SK-N-SH (cell line): ENCODE data around the gene SEMA3A. TPM values are rescaled to one million over a fixed set of nuclear protein-coding genes. Genes with fewer than 3 reads are reported as not detected.

ENCODE experiments used
- CTCF ChIA-PET: fragments of 300-600, 350-600 bp; formaldehyde crosslinking; extraction: SDS; loops from one replicate; lab custom pipeline; 2021; lab: Yijun Ruan, JAX
- POLR2A ChIA-PET: fragments of 350-600 bp; sonication (Branson Sonifier 250); formaldehyde crosslinking; extraction: SDS; loops from one replicate; lab custom pipeline; 2020; ENCODE audit warnings: antibody characterized with exemption, inconsistent platforms; lab: Yijun Ruan, JAX
- DNase-seq: peaks from one replicate; pipeline ENCODE4 v3.0.0; 2012
- H2AFZ ChIP-seq: fragments of 200-600 bp; sonication (generic); 2 replicates; pipeline ENCODE4 v1.8.1; 2016; ENCODE audit warnings: antibody characterized with exemption, mild to moderate bottlenecking, low read depth
- H3F3A ChIP-seq: fragments of 200-600 bp; sonication (generic); replicated peaks from 2 replicates; pipeline ENCODE3; 2016; ENCODE audit warnings: antibody characterized with exemption, mild to moderate bottlenecking; ENCODE audit not compliant: insufficient read depth
- H3K27ac ChIP-seq, 2 experiments: fragments of 200-500 bp in 1 of 2; fragments of 200-600 bp in 1 of 2; sonication (Bioruptor generic) in 1 of 2; sonication (generic), shearing (Covaris generic) in 1 of 2; 2 replicates each; pipeline versions ENCODE4 v1.5.1 to v1.6.1; 2014 to 2016; ENCODE audit warnings: low read depth in 2 of 2, inconsistent platforms in 1 of 2, low read length in 1 of 2, mild to moderate bottlenecking in 1 of 2, mixed read lengths in 1 of 2
- H3K27me3 ChIP-seq: fragments of 200-600 bp; sonication (generic), shearing (Covaris generic); 2 replicates; pipeline ENCODE4 v1.6.1; 2016; ENCODE audit warnings: mixed run types; ENCODE audit not compliant: insufficient read depth
- H3K36me3 ChIP-seq, 2 experiments: fragments of 200-500 bp in 1 of 2; fragments of 200-600 bp in 1 of 2; sonication (Bioruptor generic) in 1 of 2; sonication (generic) in 1 of 2; replicated peaks in 1 of 2; 2 replicates each; pipeline versions ENCODE3 to v1.5.1; 2014 to 2016; ENCODE audit warnings: low read length in 1 of 2, mild to moderate bottlenecking in 1 of 2; ENCODE audit not compliant: insufficient read depth in 2 of 2, control insufficient read depth in 1 of 2
- H3K4me1 ChIP-seq, 2 experiments: fragments of 200-500 bp in 1 of 2; fragments of 200-600 bp in 1 of 2; sonication (Bioruptor generic) in 1 of 2; sonication (generic), shearing (Covaris generic) in 1 of 2; 2 replicates each; pipeline versions ENCODE4 v1.5.1 to v1.6.1; 2014 to 2016; ENCODE audit warnings: low read depth in 1 of 2, low read length in 1 of 2, mixed run types in 1 of 2; ENCODE audit not compliant: insufficient read depth in 2 of 2, control insufficient read depth in 1 of 2
- H3K4me2 ChIP-seq: fragments of 200-600 bp; sonication (generic), shearing (Covaris generic); 2 replicates; pipeline ENCODE4 v1.6.1; 2017; ENCODE audit warnings: mixed run types
- H3K4me3 ChIP-seq, 2 experiments: fragments of 200-500 bp in 1 of 2; fragments of 200-600 bp in 1 of 2; sonication (Bioruptor generic) in 1 of 2; sonication (generic), shearing (Covaris generic) in 1 of 2; 2 replicates each; pipeline versions ENCODE4 v1.5.1 to v1.8.1; 2014 to 2016; ENCODE audit warnings: low read depth in 2 of 2, inconsistent platforms in 1 of 2, low read length in 1 of 2, mild to moderate bottlenecking in 1 of 2, mixed read lengths in 1 of 2, moderate library complexity in 1 of 2
- H3K79me2 ChIP-seq: fragments of 200-600 bp; sonication (generic); 2 replicates; pipeline ENCODE4 v1.8.1; 2017; ENCODE audit warnings: mild to moderate bottlenecking; ENCODE audit not compliant: insufficient read depth
- H3K9ac ChIP-seq: fragments of 200-600 bp; sonication (generic); 2 replicates; pipeline ENCODE4 v1.6.1; 2017; ENCODE audit warnings: mixed run types
- H3K9me2 ChIP-seq: fragments of 200-600 bp; sonication (generic); 2 replicates; pipeline ENCODE4 v1.6.1; 2017; ENCODE audit warnings: mixed run types
- H3K9me3 ChIP-seq: fragments of 200-600 bp; sonication (generic); 2 replicates; pipeline ENCODE4 v1.6.1; 2017; ENCODE audit warnings: mixed run types, mild to moderate bottlenecking, moderate library complexity
- H4K20me1 ChIP-seq: fragments of 200-600 bp; sonication (generic); 2 replicates; pipeline ENCODE4 v1.6.1; 2017; ENCODE audit warnings: mild to moderate bottlenecking, mixed run types; ENCODE audit not compliant: insufficient read depth
- CTCF ChIP-seq: fragments of 200-600 bp; sonication (generic); IDR thresholded peaks from 2 replicates; pipeline ENCODE4 v1.6.1; 2017; ENCODE audit warnings: antibody characterized with exemption, mild to moderate bottlenecking, moderate library complexity
- FOSL2 ChIP-seq: IDR thresholded peaks from 2 replicates; pipeline ENCODE4 v1.4.0; 2012; ENCODE audit warnings: low read depth, mild to moderate bottlenecking, moderate library complexity, borderline replicate concordance
- FOXJ3 ChIP-seq: sonication (generic); formaldehyde crosslinking; IDR thresholded peaks from 2 replicates; pipeline ENCODE4 v1.5.1; 2020; ENCODE audit warnings: mild to moderate bottlenecking, missing genetic modification reagents
- JUND ChIP-seq: IDR thresholded peaks from 2 replicates; pipeline ENCODE4 v1.4.0; 2012
- RAD21 ChIP-seq: IDR thresholded peaks from 2 replicates; pipeline ENCODE4 v1.6.1; 2012; ENCODE audit warnings: mild to moderate bottlenecking, low read length
- RCOR1 ChIP-seq: fragments of 150-350 bp; IDR thresholded peaks from 2 replicates; pipeline ENCODE4 v1.6.1; 2017; ENCODE audit warnings: antibody characterized with exemption, low read length
- REST ChIP-seq: IDR thresholded peaks from 2 replicates; pipeline ENCODE4 v1.6.1; 2012; ENCODE audit warnings: mild to moderate bottlenecking, low read depth, low read length, moderate library complexity
- RXRA ChIP-seq: IDR thresholded peaks from 2 replicates; pipeline ENCODE4 v1.4.0; 2012; ENCODE audit warnings: low read depth, mild to moderate bottlenecking, borderline replicate concordance
- SMC3 ChIP-seq: IDR thresholded peaks from 2 replicates; pipeline ENCODE4 v1.6.1; 2012; ENCODE audit warnings: low read depth, low read length, improper control_type of control experiment
- TCF12 ChIP-seq: IDR thresholded peaks from 2 replicates; pipeline ENCODE4 v1.4.0; 2012
- TEAD4 ChIP-seq: IDR thresholded peaks from 2 replicates; pipeline ENCODE4 v1.4.0; 2012; ENCODE audit warnings: mild to moderate bottlenecking, borderline replicate concordance; ENCODE audit not compliant: insufficient read depth
- WGBS: methylation state at CpG from one replicate; pipeline ENCODE4 v1.1.6; 2017; ENCODE audit warnings: low lambda C conversion rate; 5-methylcytosine and 5-hydroxymethylcytosine counted together
- polyA plus RNA-seq, 3 experiments: library from polyadenylated mRNA; depleted of rRNA; stranded (reverse); fragments of >200 nt; gene quantifications; 2 replicates each; pipeline ENCODE4 v1.2.3, GENCODE V29; 2012
- TF ChIP-seq, protein P1 (sequence below): IDR thresholded peaks from 2 replicates; pipeline ENCODE4; 2012

Gene SEMA3A
- polyA plus RNA-seq, 1 of the 3 experiments (the other 2 are of a cell fraction), result 15.9 TPM

GRCh38 chr7:84188786-84189405 lies 5.7 kb downstream of the SEMA3A start:
- Histone ChIP-seq H3F3A (peaks cover 41% of the 10 kb centered on the region), H3K4me2 (peak overlapping the region; percentile 38; the same call in 1 of the 2 replicates), H3K79me2 (peaks cover 54% of the 10 kb centered on the region), H3K36me3 (no peaks in the 10 kb centered on the region), H4K20me1 (no peaks in the 10 kb centered on the region), H3K9ac (peak overlapping the region; percentile 0; the same call in 1 of the 2 replicates), H3K9me2 (no peaks in the 10 kb centered on the region), H3K9me3 (no peaks in the 10 kb centered on the region), H3K27me3 (no peaks in the 10 kb centered on the region), H3K4me3 (no peak overlapping the region; a peak in 1 of 4 replicates), H2AFZ (no peak overlapping the region; the same call in 1 of the 2 replicates), H3K4me1 (peaks cover 2 to 31% of the 10 kb centered on the region in 2 experiments; a peak in 2 of 4 replicates), H3K27ac (peak overlapping the region in 1 of 2 experiments; percentile 65; a peak in 2 of 4 replicates)
- CTCF ChIA-PET, result interaction anchor here (0.6 to 3.6 kb wide), 9 partner anchors 15 to 610 kb away, joined by 3 to 14 read pairs (median 3); no protein-coding TSS in a partner anchor
- POLR2A ChIA-PET, result no interaction called here
- DNase-seq, result peak; percentile 21
- TF ChIP-seq CTCF (peak; percentile 70), RXRA (0 out of 2 replicates have a peak, but pooled peaks have one; percentile 24), SMC3 (peak; percentile 74), RCOR1 (no peak; the same call in 1 of the 2 replicates), RAD21 (peak; percentile 81)

DNA sequence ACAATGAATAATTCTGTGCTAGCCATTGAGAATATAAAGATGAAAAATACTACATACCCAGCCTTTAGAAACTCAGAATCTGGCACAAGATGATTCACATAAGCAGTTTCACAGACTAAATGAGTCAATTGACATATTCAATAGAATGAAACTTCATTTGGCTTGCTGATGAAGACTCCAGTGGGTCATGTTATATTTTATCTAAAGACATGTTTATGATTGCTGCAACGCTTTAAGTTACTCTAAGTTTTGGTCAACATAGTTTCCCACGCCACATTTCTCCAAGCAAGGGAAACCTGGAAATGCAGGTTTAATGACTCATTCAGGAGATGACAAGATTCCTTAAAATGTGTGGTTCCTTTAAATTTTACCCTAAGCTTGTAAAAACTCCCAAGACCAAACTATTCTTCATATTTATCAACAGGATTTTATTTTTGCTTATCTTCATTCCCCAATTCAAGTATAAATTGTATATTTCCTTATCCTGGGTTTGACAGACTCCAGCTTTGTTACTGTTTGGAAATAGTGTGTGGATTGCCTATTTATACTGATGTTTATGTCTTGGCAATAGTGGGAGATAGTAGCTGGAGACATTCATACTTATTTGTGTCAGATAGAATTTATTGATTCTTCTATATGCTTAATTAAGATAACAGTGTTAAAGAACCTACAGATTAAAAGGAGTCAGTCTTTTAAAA lies 6.6 kb downstream of the SEMA3A start:
- Histone ChIP-seq H3F3A (peaks cover 38% of the 10 kb centered on the region), H3K36me3 (no peaks in the 10 kb centered on the region), H4K20me1 (no peaks in the 10 kb centered on the region), H3K4me1 (peaks cover 0 to 31% of the 10 kb centered on the region in 2 experiments; a peak in 2 of 4 replicates), H3K9me2 (no peaks in the 10 kb centered on the region), H3K9me3 (no peaks in the 10 kb centered on the region), H3K79me2 (peaks cover 45% of the 10 kb centered on the region), H3K4me3 (no peak overlapping the region), H3K27me3 (no peaks in the 10 kb centered on the region), H3K4me2 (peak overlapping the region; percentile 38), H3K9ac (peak overlapping the region; percentile 0; the same call in 1 of the 2 replicates), H2AFZ (no peak overlapping the region), H3K27ac (peak overlapping the region; percentile 9 to 65; a peak in 3 of 4 replicates)
- ChIA-PET POLR2A (no interaction called here), CTCF (interaction anchor here (1.0 to 3.6 kb wide), 5 partner anchors 14 to 251 kb away, joined by 3 to 14 read pairs (median 3); no protein-coding TSS in a partner anchor)
- 47% methylated on average over 2 of the region's 2 CpGs for WGBS
- TF ChIP-seq TCF12 (peak; percentile 12; the same call in 1 of the 2 replicates), REST (no peak), FOSL2 (peak; percentile 66), FOXJ3 (CRISPR knock-in tag) (no peak), JUND (peak; percentile 35; the same call in 1 of the 2 replicates), TEAD4 (peak; percentile 5; the same call in 1 of the 2 replicates)
- TF ChIP-seq, protein P1, sequence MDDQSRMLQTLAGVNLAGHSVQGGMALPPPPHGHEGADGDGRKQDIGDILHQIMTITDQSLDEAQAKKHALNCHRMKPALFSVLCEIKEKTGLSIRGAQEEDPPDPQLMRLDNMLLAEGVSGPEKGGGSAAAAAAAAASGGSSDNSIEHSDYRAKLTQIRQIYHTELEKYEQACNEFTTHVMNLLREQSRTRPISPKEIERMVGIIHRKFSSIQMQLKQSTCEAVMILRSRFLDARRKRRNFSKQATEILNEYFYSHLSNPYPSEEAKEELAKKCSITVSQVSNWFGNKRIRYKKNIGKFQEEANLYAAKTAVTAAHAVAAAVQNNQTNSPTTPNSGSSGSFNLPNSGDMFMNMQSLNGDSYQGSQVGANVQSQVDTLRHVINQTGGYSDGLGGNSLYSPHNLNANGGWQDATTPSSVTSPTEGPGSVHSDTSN, result peak; percentile 25; the same call in 1 of the 2 replicates
- DNase-seq, result no peak
